H1 (cell line): ENCODE data around the gene PLPP4. TPM values are rescaled to one million over a fixed set of nuclear protein-coding genes. Genes with fewer than 3 reads are reported as not detected.

Experiments
- CTCF ChIA-PET: fragments of 300-600 bp; sonication (Branson Sonifier 250); formaldehyde crosslinking; loops from one replicate; lab custom pipeline; 2021; ENCODE audit not compliant: partially characterized antibody; lab: Charles Lee
- POLR2A ChIA-PET: fragments of 300-600 bp; sonication (Branson Sonifier 250); formaldehyde crosslinking; loops from one replicate; lab custom pipeline; 2021; ENCODE audit warnings: inconsistent platforms; ENCODE audit not compliant: partially characterized antibody; lab: Charles Lee
- DNase-seq, 2 experiments: peaks; one replicate each; pipeline versions ENCODE4 v3.0.0 to v3.0.0-alpha.2; 2010 to 2022; ENCODE audit warnings: low spot score in 2 of 2, low read depth in 1 of 2, mixed read lengths in 1 of 2
- FAIRE-seq: peaks from 2 replicates; lab custom pipeline; 2011; peaks lifted over from hg19 to GRCh38; lab: Jason Lieb, UNC
- H2AFZ ChIP-seq: 2 replicates; pipeline ENCODE4 v1.8.1; 2012; ENCODE audit warnings: low read length, inconsistent platforms
- H2AK5ac ChIP-seq: 2 replicates; pipeline ENCODE4 v1.6.1; 2013; ENCODE audit warnings: low read depth, low read length
- H2BK120ac ChIP-seq: replicated peaks from 2 replicates; pipeline ENCODE3; 2013; ENCODE audit warnings: low read depth, low read length, inconsistent platforms
- H2BK12ac ChIP-seq: 2 replicates; pipeline ENCODE4 v1.6.1; 2013; ENCODE audit warnings: low read depth, low read length
- H2BK15ac ChIP-seq: 2 replicates; pipeline ENCODE4 v1.6.1; 2013; ENCODE audit warnings: low read length
- H2BK20ac ChIP-seq: 2 replicates; pipeline ENCODE4 v1.6.1; 2013; ENCODE audit warnings: low read length
- H2BK5ac ChIP-seq: 2 replicates; pipeline ENCODE4 v1.6.1; 2013; ENCODE audit warnings: low read depth, low read length
- H3K14ac ChIP-seq: 2 replicates; pipeline ENCODE4 v1.6.1; 2013; ENCODE audit warnings: inconsistent platforms; ENCODE audit not compliant: insufficient read length
- H3K18ac ChIP-seq: 2 replicates; pipeline ENCODE4 v1.6.1; 2013; ENCODE audit warnings: low read length; ENCODE audit errors: extremely low read depth
- H3K23ac ChIP-seq: 2 replicates; pipeline ENCODE4 v1.6.1; 2013; ENCODE audit warnings: inconsistent platforms; ENCODE audit not compliant: insufficient read length
- H3K23me2 ChIP-seq: 2 replicates; pipeline ENCODE4 v1.6.1; 2013; ENCODE audit warnings: low read depth, low read length
- H3K27ac ChIP-seq: 2 replicates; pipeline ENCODE4 v1.6.1; 2011; ENCODE audit warnings: low read depth, low read length, inconsistent platforms
- H3K27me3 ChIP-seq, 4 experiments: replicated peaks in 1 of 4; 1 replicate in 1 of 4; 2 replicates in 3 of 4; pipeline versions ENCODE4 v1.6.1 to v1.8.1; 2011 to 2013; ENCODE audit warnings: low read length in 3 of 4, mild to moderate bottlenecking in 3 of 4, inconsistent platforms in 2 of 4, mixed read lengths in 2 of 4, moderate library complexity in 1 of 4; ENCODE audit not compliant: control insufficient read depth in 3 of 4, insufficient read depth in 3 of 4; ENCODE audit errors: extremely low read depth in 1 of 4
- H3K36me3 ChIP-seq, 4 experiments: 2 replicates each; pipeline versions ENCODE4 v1.6.1 to v1.8.1; 2011 to 2013; ENCODE audit warnings: mild to moderate bottlenecking in 4 of 4, low read length in 3 of 4, moderate library complexity in 2 of 4, control low read depth in 1 of 4, inconsistent platforms in 1 of 4; ENCODE audit not compliant: insufficient read depth in 4 of 4, control insufficient read depth in 2 of 4
- H3K4ac ChIP-seq: replicated peaks from 2 replicates; pipeline ENCODE3; 2013; ENCODE audit warnings: low read length, low read depth, mixed read lengths, inconsistent platforms; ENCODE audit not compliant: insufficient read length
- H3K4me1 ChIP-seq, 4 experiments: replicated peaks in 1 of 4; 1 replicate in 1 of 4; 2 replicates in 3 of 4; pipeline versions ENCODE4 v1.6.1 to v1.8.1; 2011 to 2013; ENCODE audit warnings: low read length in 3 of 4, inconsistent platforms in 2 of 4, mixed read lengths in 1 of 4; ENCODE audit not compliant: insufficient read depth in 4 of 4, control insufficient read depth in 3 of 4
- H3K4me2 ChIP-seq, 2 experiments: 2 replicates each; pipeline versions ENCODE4 v1.6.1 to v1.8.1; 2011 to 2013; ENCODE audit warnings: low read depth in 2 of 2, low read length in 2 of 2, control low read depth in 1 of 2, inconsistent platforms in 1 of 2, mild to moderate bottlenecking in 1 of 2; ENCODE audit not compliant: insufficient read depth in 1 of 2
- H3K4me3 ChIP-seq, 4 experiments: fragments of 200-600, 300-600 bp in 1 of 4; sonication (generic), shearing (Covaris generic), sonication (Bioruptor Twin) in 1 of 4; 2 replicates each; pipeline versions ENCODE4 v1.5.1 to v1.8.1; 2011 to 2016; ENCODE audit warnings: low read length in 4 of 4, low read depth in 3 of 4, control low read depth in 2 of 4, inconsistent platforms in 2 of 4, mild to moderate bottlenecking in 2 of 4, mixed read lengths in 1 of 4, moderate library complexity in 1 of 4; ENCODE audit not compliant: insufficient read depth in 2 of 4; ENCODE audit errors: extremely low read depth in 1 of 4
- H3K56ac ChIP-seq: replicated peaks from 2 replicates; pipeline ENCODE3; 2013; ENCODE audit warnings: low read depth, mild to moderate bottlenecking, mixed read lengths, low read length, inconsistent platforms; ENCODE audit not compliant: insufficient read length
- H3K79me1 ChIP-seq: 2 replicates; pipeline ENCODE4 v1.6.1; 2013; ENCODE audit warnings: low read depth, low read length, control low read depth
- H3K79me2 ChIP-seq, 2 experiments: 2 replicates each; pipeline versions ENCODE4 v1.6.1 to v1.8.1; 2012 to 2013; ENCODE audit warnings: low read length in 2 of 2, mild to moderate bottlenecking in 2 of 2, inconsistent platforms in 1 of 2; ENCODE audit not compliant: insufficient read depth in 2 of 2, control insufficient read depth in 1 of 2
- H3K9ac ChIP-seq, 4 experiments: replicated peaks in 1 of 4; 1 replicate in 1 of 4; 2 replicates in 3 of 4; pipeline versions ENCODE4 v1.6.1 to v1.8.1; 2011 to 2013; ENCODE audit warnings: low read depth in 3 of 4, low read length in 3 of 4, control low read depth in 2 of 4, mild to moderate bottlenecking in 2 of 4, moderate library complexity in 2 of 4, inconsistent platforms in 1 of 4; ENCODE audit errors: extremely low read depth in 1 of 4
- H3K9me3 ChIP-seq, 2 experiments: 2 replicates each; pipeline versions ENCODE4 v1.6.1 to v1.8.1; 2012 to 2013; ENCODE audit warnings: mild to moderate bottlenecking in 2 of 2, moderate library complexity in 2 of 2, control low read depth in 1 of 2, inconsistent platforms in 1 of 2, low read depth in 1 of 2, low read length in 1 of 2, mixed read lengths in 1 of 2; ENCODE audit not compliant: insufficient read depth in 2 of 2
- H4K20me1 ChIP-seq, 2 experiments: replicated peaks in 1 of 2; 2 replicates each; pipeline versions ENCODE3 to v1.8.1; 2011 to 2013; ENCODE audit warnings: inconsistent platforms in 2 of 2, low read length in 2 of 2, mild to moderate bottlenecking in 1 of 2; ENCODE audit not compliant: insufficient read depth in 2 of 2, control insufficient read depth in 1 of 2
- H4K5ac ChIP-seq: 2 replicates; pipeline ENCODE4 v1.6.1; 2013; ENCODE audit warnings: low read length, low read depth, mixed read lengths, inconsistent platforms; ENCODE audit not compliant: insufficient read length
- H4K8ac ChIP-seq: 2 replicates; pipeline ENCODE4 v1.8.0; 2013; ENCODE audit warnings: mild to moderate bottlenecking, moderate library complexity, low read length, inconsistent platforms; ENCODE audit not compliant: insufficient read depth; ENCODE audit errors: extremely low read depth
- H4K91ac ChIP-seq: replicated peaks from 2 replicates; pipeline ENCODE3; 2013; ENCODE audit warnings: low read length, mixed read lengths, inconsistent platforms; ENCODE audit not compliant: insufficient read length
- CEBPB ChIP-seq: IDR thresholded peaks from 2 replicates; pipeline ENCODE4 v1.6.1; 2012; ENCODE audit warnings: low read depth, low read length
- EGR1 ChIP-seq: IDR thresholded peaks from 2 replicates; pipeline ENCODE4 v1.6.1; 2011; ENCODE audit warnings: low read depth, low read length, borderline replicate concordance
- HDAC6 ChIP-seq: IDR thresholded peaks from one replicate; pipeline ENCODE4 v1.7.1; 2012; ENCODE audit warnings: low read depth, mild to moderate bottlenecking, inconsistent platforms, low read length, moderate library complexity
- NANOG ChIP-seq: IDR thresholded peaks from 2 replicates; pipeline ENCODE4 v1.6.1; 2011; ENCODE audit warnings: low read length, low read depth, mild to moderate bottlenecking, inconsistent platforms; ENCODE audit not compliant: insufficient read depth, poor library complexity, severe bottlenecking
- SP4 ChIP-seq: IDR thresholded peaks from 2 replicates; pipeline ENCODE4 v1.6.1; 2012; ENCODE audit warnings: low read length, inconsistent platforms
- TEAD4 ChIP-seq: IDR thresholded peaks from 2 replicates; pipeline ENCODE4 v1.6.1; 2012; ENCODE audit warnings: low read depth, low read length, inconsistent platforms, mixed read lengths
- WGBS, 2 experiments: shearing (Covaris generic) in 1 of 2; methylation state at CpG; one replicate each; pipeline versions ENCODE4 v1.1.6 to v1.1.7; 2013 to 2015; ENCODE audit warnings: low lambda C conversion rate in 2 of 2, mixed read lengths in 2 of 2, inconsistent platforms in 1 of 2, low coverage in 1 of 2, missing lambda C conversion rate in 1 of 2; ENCODE audit not compliant: insufficient replicate concordance in 2 of 2, insufficient coverage in 1 of 2, insufficient read length in 1 of 2; ENCODE audit errors: extremely low coverage in 1 of 2, missing lambda C conversion rate in 1 of 2; 5-methylcytosine and 5-hydroxymethylcytosine counted together
- polyA plus RNA-seq, 7 experiments: library from polyadenylated mRNA; depleted of rRNA in 3 of 7; stranded (reverse) in 5 of 7; unstranded in 2 of 7; fragments of >200 nt in 5 of 7; fragments of 200-250 nt in 2 of 7; gene quantifications; 1 replicate in 5 of 7; 2 replicates in 1 of 7; 4 replicates in 1 of 7; pipeline versions ENCODE4 v1.2.1 to v1.2.3, GENCODE V29; 2011 to 2013; ENCODE audit warnings: missing spikeins in 2 of 7, mixed read lengths in 2 of 7
- total RNA-seq: library from RNA; stranded (reverse); fragmentation: NEBNext Ultra II Directional; extraction: Animal tissue kit (Norgen Biotek cat#: 25700); gene quantifications from 2 replicates; pipeline ENCODE4 v1.2.1, GENCODE V29; 2021

PLPP4 gene
- total and polyA plus RNA-seq, 2 of the 8 experiments (the other 6 are each of a cell fraction or from before 2014, with no cell fraction given): 0.30 TPM; not detected in 1

GRCh38 chr10:120462018-120462682 lies 5.1 kb downstream of the PLPP4 start:
- Histone ChIP-seq H2BK15ac (no peak overlapping the region), H3K27ac (no peak overlapping the region), H4K20me1 (no peaks in the 10 kb centered on the region), H3K9me3 (no peaks in the 10 kb centered on the region), H2BK120ac (no peak overlapping the region), H3K4me3 (no peak overlapping the region), H3K79me1 (no peaks in the 10 kb centered on the region), H2BK20ac (no peak overlapping the region), H3K18ac (no peak overlapping the region), H3K56ac (no peak overlapping the region), H4K5ac (no peak overlapping the region), H2BK12ac (no peak overlapping the region), H3K4ac (no peak overlapping the region), H3K14ac (no peak overlapping the region), H3K4me2 (no peak overlapping the region), H3K9ac (no peak overlapping the region), H3K4me1 (no peaks in the 10 kb centered on the region; a peak in 2 of 7 replicates), H3K36me3 (peaks cover 0 to 2% (median 0%) of the 10 kb centered on the region in 4 experiments; a peak in 1 of 8 replicates), H2AK5ac (no peak overlapping the region), H4K91ac (no peak overlapping the region), H3K23me2 (peaks cover 2% of the 10 kb centered on the region; the same call in 1 of the 2 replicates), H3K27me3 (peaks cover 11 to 26% (median 22%) of the 10 kb centered on the region in 4 experiments), H4K8ac (no peak overlapping the region), H3K23ac (no peak overlapping the region), H2BK5ac (no peak overlapping the region), H3K79me2 (no peaks in the 10 kb centered on the region), H2AFZ (no peak overlapping the region)
- FAIRE-seq (no peak), DNase-seq (no peak)
- POLR2A ChIA-PET: no interaction called here
- CTCF ChIA-PET: no interaction called here
- TF ChIP-seq CEBPB (no peak), TEAD4 (no peak), EGR1 (no peak), NANOG (no peak), HDAC6 (no peak), SP4 (no peak)
- 98% methylated on average over 7 of the region's 8 CpGs; no CpG with 5 or more reads in 1 of the 2 experiments for WGBS, 2 experiments
